Measurements from ENCODE around the gene TSPAN6. TPM values are rescaled to one million over a fixed set of nuclear protein-coding genes. Genes with fewer than 3 reads are reported as not detected.

Gene TSPAN6, protein sequence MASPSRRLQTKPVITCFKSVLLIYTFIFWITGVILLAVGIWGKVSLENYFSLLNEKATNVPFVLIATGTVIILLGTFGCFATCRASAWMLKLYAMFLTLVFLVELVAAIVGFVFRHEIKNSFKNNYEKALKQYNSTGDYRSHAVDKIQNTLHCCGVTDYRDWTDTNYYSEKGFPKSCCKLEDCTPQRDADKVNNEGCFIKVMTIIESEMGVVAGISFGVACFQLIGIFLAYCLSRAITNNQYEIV
- total RNA-seq: 10 to 100 TPM in 1 of 2 donors, 1 to 10 TPM in 1; 8.0 to 10.1 TPM
- long read RNA-seq, transcript TSPAN6-201 (8 exons, 2,206 nt): major isoform, 16 of 20 reads
- long read RNA-seq, partial matches to known transcripts: 0 of 20 reads
- long read RNA-seq, other reads (novel, unspliced or antisense): 4 of 20 reads

DNA sequence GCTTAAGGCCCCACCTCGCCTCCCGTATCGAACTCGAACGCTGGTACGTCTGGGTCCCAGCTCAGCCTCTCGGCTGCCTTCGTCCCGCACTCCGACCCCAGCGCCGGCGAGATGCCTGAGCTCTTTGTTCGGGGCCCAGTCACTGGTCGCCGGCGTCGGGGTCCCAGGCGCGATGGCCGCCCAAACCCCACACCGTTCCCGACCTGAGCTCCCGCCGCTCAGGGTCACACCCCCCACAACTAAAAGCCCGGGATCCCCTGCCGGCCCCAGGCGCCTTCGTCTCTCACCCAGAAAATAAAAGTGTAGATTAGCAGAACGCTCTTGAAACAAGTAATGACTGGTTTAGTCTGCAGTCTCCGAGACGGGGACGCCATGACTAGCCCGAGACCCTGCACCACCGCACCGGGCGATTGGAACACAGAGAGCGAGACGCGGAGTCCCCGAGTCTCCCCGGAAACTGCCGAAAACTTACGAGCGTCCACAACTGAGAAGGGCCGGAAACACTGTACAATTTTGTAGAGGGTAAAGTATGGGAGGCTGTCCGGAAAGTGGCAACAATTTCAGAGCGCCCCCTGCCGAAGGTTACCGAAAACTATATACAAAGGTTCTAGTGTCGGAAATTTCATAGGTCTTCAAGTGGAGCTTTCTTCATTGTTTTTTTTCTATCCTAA lies at the start of gene TSPAN6:
TSS of gene TSPAN6 (minus strand) at position 486 of the 671 bp plus-strand sequence. CDS start at position 374, 112 bp downstream.
- peak; percentile 83 for DNase-seq
- ATAC-seq: peak; percentile 97 to 100
- intact Hi-C loops (cut with DNase I): no loop called here

- DNase-seq: no peak
- no peak for ATAC-seq
- intact Hi-C loops (cut with DNase I): loop anchor here (2.0 to 10.0 kb wide), 3 partner anchors 81 to 599 kb away; no protein-coding TSS in a partner anchor
Observed at GRCh38 chrX:100685997-100686305, 49.3 kb upstream of the TSPAN6 start.

- peak; percentile 34 for DNase-seq
- intact Hi-C loops (cut with DNase I): loop anchor here (2.0 to 10.0 kb wide), 3 partner anchors 82 to 599 kb away; no protein-coding TSS in a partner anchor
- peak; percentile 83 to 86 for ATAC-seq
Observed at GRCh38 chrX:100685284-100685996, 48.8 kb upstream of the TSPAN6 start.

DNA sequence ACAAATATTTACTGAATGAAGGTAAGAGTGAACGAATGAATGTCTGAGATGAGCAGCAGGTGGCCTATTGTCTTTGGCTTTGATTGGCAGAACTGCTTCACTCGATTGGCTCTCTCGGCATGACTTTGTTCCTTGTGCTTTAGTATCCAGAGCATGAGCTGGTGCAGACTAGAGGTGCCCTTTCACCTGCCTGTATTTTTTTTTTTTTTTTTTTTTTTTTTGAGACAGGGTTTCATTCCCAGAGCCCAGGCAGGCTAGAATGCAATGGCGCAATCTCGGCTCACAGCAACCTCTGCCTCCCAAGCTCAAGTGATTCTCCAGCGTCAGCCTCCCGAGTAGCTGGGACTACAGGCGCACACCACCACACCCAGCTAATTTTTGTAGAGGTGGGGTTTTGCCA lies 46.3 kb upstream of the TSPAN6 start:
- ATAC-seq (no peak), DNase-seq (no peak)
- intact Hi-C loops (cut with DNase I): loop anchor here in 1 of 2 donors (10.0 kb wide), 1 partner anchor 602 kb away; no protein-coding TSS in a partner anchor

DNA sequence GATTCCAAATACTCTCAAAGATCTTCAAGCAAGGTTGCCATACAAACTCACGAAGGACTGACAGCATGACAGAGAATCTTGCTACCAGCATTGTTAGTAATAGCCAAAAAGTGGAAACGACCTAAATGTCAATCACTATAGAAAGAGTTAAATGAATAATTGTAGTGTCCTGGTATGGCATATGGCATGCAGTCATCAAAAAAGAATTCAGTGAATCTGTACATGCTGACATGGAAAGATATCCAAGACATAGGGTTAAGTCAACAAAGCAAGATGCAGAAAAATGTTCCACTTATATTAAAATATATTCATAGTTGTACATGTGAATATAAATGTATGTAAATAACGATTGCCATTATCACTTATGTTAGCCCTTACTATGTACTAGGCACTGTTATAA lies 45.0 kb upstream of the TSPAN6 start:
- intact Hi-C loops (cut with DNase I): loop anchor here in 1 of 2 donors (10.0 kb wide), 1 partner anchor 603 kb away; no protein-coding TSS in a partner anchor
- no peak for DNase-seq
- no peak for ATAC-seq

DNA sequence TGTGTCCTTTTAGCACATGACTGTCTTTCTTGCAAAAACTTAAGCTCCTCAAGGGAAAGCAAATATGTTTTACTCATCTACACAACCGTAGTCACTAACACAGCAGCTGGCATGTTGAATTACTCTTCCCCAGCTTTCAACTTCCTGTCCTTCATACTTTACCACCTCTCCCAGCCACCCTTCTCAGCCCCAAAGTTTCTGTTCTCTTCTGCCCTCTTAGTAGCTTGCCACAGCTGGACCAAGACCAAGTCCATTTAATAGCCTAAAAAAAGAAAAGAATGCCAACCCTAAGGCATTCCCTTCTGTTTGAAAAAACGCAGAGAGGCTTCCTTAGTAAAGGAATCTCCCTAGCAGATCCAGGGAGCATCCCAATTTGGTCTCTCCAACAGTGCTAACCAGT lies 44.1 kb upstream of the TSPAN6 start:
- DNase-seq: no peak
- intact Hi-C loops (cut with DNase I): loop anchor here in 1 of 2 donors (10.0 kb wide), 1 partner anchor 604 kb away; no protein-coding TSS in a partner anchor
- ATAC-seq: no peak

DNA sequence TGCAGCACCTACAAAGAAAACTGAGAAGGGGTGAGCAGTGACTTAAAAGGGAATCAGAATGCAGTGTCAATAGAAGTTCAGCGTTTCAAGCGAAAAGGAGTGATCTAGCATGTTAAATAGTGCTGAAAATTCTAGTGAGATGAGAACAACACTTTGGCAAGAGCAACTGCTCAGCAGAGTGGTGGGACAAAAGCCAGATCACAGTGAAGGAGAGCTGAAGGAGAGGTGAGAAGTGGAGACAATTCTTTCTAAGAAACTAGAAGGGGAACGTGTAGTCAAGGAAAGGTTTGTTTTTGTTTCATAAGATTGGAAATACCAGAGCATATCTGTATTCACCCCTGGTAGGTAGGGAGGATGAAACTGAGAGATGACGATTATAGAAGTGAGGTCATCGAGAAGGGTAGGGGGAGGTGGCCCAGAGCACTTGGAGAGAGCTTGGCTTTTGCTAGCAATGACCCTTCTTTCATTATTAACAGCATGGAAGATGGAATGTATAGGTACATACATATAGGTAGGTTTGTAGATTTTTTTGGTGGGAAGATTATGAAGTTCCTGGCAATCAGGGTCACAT lies 41.1 kb upstream of the TSPAN6 start:
- intact Hi-C loops (cut with DNase I): no loop called here
- DNase-seq: no peak
- peak in 1 of 2 donors; percentile 68 for ATAC-seq

- DNase-seq (no peak), ATAC-seq (peak in 1 of 2 donors; percentile 34)
- intact Hi-C loops (cut with DNase I): no loop called here
Observed at GRCh38 chrX:100674705-100675104, 38.1 kb upstream of the TSPAN6 start.

DNA sequence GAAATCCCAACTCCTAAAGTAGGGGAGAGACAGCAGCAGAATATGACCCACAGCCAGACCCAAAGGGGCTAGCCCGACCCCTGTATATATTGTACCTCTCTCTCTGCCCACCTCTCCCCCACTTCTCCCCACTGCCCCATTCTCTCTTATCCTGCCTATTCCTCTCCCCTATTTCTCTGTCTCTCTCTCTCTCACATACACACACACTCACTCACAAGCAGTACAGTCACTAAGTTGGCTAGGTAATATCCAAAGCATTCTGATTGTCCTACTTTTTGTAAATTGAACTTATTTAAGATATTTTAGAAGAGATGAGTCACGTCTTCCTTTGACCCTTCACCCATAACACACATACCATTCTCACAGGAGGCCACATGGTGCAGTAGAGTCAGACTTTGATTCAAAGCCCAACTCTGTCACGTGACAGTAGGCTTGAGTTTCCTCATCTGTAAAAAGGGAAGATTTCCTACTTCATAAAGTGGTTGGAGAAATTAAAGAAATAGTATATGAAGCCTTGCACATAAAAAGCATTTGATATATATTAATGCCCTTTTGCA lies 36.9 kb upstream of the TSPAN6 start:
- DNase-seq (no peak), ATAC-seq (no peak)
- intact Hi-C loops (cut with DNase I): no loop called here

DNA sequence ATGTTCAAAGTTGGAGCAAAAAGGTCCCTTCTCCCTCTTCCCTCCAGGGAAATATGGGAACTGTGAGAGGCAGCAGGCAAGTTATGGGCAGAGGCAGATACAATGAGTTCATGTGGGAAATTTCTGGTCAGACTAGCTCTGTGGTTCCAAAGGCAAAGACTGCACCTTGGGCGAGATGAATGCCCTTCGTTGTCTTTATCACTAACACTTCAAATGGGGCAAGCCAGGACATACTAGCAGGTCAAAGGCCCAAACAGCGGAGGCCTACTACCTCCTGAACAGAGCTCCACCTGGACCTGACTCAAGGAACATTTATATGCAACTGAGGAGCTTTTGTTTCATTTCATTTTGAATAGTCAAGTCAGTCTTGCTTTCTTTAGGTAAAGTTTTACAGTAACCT lies 36.4 kb upstream of the TSPAN6 start:
- DNase-seq (no peak), ATAC-seq (no peak)
- intact Hi-C loops (cut with DNase I): no loop called here

- ATAC-seq (no peak), DNase-seq (no peak)
- intact Hi-C loops (cut with DNase I): no loop called here
Observed at GRCh38 chrX:100663642-100664041, 27.0 kb upstream of the TSPAN6 start.

DNA sequence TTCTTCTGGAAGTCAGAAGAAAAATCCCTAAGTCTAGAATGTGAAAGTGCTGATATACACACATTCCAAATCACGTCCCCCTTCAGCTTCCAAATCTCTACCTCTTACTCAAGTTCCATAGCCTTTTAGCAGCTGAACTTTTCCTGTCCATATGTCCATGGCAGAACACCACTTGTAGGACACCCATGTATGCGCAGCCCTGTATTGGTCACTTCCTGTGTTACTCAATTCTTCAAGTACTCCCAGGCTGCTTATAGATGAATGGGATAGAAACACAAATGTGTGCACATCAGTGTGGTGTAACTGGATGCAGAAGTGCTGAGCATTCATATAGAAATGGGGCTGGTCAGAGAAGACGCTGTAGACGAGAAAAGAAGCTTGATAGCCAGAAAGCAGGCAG lies 26.2 kb upstream of the TSPAN6 start:
- intact Hi-C loops (cut with DNase I): no loop called here
- DNase-seq: no peak
- ATAC-seq: no peak

- DNase-seq (no peak), ATAC-seq (no peak)
- intact Hi-C loops (cut with DNase I): no loop called here
Observed at GRCh38 chrX:100662170-100662569, 25.6 kb upstream of the TSPAN6 start.

DNA sequence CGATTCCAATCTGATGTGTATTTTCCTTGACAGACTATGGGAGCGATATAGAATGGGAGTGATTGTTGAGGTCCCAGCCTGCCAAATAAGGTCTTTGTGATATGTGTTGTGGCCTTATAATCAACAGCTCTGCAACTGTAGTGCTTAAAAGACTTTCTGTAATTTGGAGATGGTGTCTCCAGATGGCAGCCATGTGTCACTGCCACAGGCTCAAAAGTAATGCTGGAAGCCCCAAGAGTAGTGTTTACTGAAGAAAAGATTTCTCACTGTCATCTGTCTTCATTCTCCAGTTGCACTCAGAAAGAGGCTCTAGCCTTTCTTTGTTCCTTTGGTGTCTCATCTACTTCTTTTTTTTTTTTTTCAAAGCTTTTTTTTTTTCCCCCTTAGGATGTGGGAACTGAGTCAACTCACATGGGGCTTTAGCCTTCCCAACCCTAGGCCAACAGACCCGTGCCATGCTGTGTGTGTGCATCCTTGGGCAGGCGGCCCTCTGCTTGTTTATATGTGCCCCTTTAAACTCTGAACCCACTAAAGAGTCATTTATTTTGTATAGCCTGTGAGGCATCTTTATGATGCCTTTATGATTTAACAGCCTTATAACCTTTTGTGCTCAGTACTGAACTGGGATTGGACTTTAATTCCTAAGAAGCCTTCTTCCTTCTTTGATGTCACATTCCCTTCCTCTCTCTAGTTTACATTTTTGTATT lies 23.0 kb upstream of the TSPAN6 start:
- DNase-seq: no peak

DNA sequence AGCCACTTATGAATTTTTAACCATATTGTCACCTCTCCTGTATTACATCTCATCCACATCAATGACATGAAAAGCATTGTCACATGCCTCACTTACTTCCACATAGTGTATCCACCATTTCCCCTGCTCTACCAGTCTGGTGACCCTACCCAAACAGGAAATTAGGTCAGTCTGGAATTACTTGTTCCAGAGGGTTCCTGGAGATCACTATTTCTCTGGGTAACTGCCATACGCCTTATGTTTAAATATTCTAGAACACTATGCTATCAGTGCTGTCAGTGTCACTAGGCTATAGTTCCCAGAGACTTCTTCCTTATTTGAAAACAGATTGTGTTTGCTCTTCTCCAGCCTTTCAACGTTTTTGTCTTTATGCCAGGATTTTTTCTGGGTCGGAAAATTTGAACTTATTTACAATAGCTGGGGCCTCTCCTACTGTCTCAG lies 22.4 kb upstream of the TSPAN6 start:
- intact Hi-C loops (cut with DNase I): no loop called here
- no peak for ATAC-seq
- DNase-seq: no peak

More for the DNA sequence above, 23.0 kb upstream of the TSPAN6 start:
- intact Hi-C loops (cut with DNase I): no loop called here
- no peak for ATAC-seq

DNA sequence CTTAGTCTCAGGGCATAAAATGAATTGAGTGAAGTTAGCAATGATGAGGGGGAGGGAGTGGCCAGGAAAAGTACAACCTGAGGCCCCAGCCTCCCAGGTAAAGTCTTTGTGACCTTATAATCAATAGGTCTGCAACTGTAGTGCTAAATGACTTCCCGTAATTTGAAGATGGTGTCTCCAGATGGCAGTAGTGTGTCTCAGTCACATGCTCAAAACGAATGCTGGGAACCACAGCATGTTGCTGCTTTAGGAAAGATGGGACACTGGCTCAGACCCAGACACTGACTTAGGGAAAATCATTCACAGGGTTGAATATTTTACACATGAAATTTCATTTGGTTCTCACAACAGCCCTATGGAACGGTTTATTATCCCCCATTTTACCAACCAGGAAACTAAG lies 17.7 kb upstream of the TSPAN6 start:
- DNase-seq: no peak
- ATAC-seq: no peak
- intact Hi-C loops (cut with DNase I): no loop called here

DNA sequence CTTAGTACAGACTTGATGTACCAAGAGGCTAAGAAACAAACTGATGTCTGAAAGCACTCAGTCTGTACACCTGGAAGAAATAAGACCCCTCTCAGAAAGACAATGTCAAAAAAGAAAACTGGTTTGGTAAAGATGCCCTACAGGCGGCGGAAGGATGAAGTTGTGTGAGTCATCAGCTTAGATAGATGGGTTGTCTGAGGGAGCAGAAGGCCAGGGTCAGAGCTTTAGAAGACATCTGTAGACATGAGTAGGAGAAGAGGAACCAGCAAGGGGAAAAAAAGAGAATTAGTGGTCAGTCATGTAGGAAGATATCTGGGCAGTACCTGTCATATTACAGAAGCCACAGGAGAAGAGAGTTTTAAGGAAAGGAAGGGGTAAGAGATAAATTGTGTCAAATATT lies 15.7 kb upstream of the TSPAN6 start:
- ATAC-seq: no peak
- intact Hi-C loops (cut with DNase I): no loop called here

GRCh38 chrX:100650841-100651240 lies 14.2 kb upstream of the TSPAN6 start:
- no peak for DNase-seq
- intact Hi-C loops (cut with DNase I): no loop called here
- no peak for ATAC-seq

More for the DNA sequence above, 15.7 kb upstream of the TSPAN6 start:
- no peak for DNase-seq
